OCI-LY7 (cell line): ENCODE results near the gene REN.

ENCODE experiments used
- EZH2phosphoT487 ChIP-seq: fragments of 200-600 bp; sonication (generic); IDR thresholded peaks from 2 replicates; pipeline ENCODE4 v1.6.1; 2018; ENCODE audit warnings: low read depth, borderline replicate concordance, mild to moderate bottlenecking, mixed run types, antibody characterized with exemption, low read length, moderate library complexity, mixed read lengths
- TF ChIP-seq, protein P1 (sequence below): fragments of 200-600 bp; sonication (generic); conservative IDR thresholded peaks from 2 replicates; pipeline ENCODE4 v1.5.1; 2014; ENCODE audit warnings: mild to moderate bottlenecking, antibody characterized with exemption, low read length, moderate library complexity, mixed read lengths

DNA sequence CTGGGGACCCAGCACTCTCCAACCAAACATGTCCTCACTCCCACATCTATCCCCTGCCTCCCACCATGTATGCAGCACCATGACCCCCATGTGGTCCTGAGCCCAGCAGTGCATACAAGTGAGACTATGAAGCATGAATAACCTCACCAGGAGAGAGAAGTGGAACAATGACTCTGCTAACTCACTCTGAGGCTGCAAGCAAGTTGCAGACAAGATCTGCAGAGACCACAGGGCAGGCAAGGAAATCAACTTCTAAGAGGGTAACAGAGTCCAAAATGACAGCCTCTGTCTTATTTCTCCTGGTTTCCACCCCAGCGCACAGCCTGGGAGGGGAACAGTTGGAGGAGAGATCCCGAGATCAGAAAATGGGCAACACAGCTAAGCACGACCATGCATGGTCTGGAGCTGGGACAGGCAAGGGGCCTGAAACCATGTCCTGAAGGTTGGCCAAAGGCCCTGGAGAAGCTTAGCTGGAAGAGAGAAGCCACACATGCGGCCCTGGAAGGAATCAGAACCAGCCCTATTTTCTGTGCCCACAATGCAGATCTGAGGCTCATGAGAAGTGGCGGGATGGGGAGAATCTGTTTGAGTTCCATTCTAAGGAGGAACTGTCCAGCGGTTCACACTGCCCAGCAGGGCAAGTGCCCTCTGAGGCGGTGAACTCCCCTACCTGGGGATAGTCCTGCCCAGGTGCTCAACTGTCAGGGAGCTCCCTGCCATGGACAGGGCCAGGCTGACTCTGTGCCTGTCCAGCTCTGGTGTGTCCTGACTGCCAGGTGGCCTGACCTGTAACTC, 12.5 kb upstream of the REN start:
- TF ChIP-seq, protein P1, sequence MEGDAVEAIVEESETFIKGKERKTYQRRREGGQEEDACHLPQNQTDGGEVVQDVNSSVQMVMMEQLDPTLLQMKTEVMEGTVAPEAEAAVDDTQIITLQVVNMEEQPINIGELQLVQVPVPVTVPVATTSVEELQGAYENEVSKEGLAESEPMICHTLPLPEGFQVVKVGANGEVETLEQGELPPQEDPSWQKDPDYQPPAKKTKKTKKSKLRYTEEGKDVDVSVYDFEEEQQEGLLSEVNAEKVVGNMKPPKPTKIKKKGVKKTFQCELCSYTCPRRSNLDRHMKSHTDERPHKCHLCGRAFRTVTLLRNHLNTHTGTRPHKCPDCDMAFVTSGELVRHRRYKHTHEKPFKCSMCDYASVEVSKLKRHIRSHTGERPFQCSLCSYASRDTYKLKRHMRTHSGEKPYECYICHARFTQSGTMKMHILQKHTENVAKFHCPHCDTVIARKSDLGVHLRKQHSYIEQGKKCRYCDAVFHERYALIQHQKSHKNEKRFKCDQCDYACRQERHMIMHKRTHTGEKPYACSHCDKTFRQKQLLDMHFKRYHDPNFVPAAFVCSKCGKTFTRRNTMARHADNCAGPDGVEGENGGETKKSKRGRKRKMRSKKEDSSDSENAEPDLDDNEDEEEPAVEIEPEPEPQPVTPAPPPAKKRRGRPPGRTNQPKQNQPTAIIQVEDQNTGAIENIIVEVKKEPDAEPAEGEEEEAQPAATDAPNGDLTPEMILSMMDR, result no peak
- no peak for TF ChIP-seq EZH2phosphoT487
